Endothelial cell of umbilical vein (primary cell): ENCODE measurements around the gene NPHS1.

Experiments used
- CTCF ChIP-seq, 2 donors: IDR thresholded peaks; 1 replicate in 1 of 2; 2 replicates in 1 of 2; pipeline ENCODE4 v1.5.1; 2011; ENCODE audit warnings: low read length in 2 of 2, mild to moderate bottlenecking in 2 of 2, moderate library complexity in 2 of 2, control low read depth in 1 of 2, inconsistent platforms in 1 of 2, low read depth in 1 of 2; ENCODE audit not compliant: insufficient read depth in 1 of 2; ENCODE audit errors: extremely low read depth in 1 of 2
- JUN ChIP-seq: IDR thresholded peaks from 2 replicates; pipeline ENCODE4 v1.6.1; 2011; ENCODE audit warnings: borderline replicate concordance, low read depth; ENCODE audit not compliant: insufficient read length, insufficient read depth
- MYC ChIP-seq: IDR thresholded peaks from one replicate; pipeline ENCODE4 v1.6.1; 2011; ENCODE audit warnings: mild to moderate bottlenecking, low read depth, low read length
- POLR2A ChIP-seq: IDR thresholded peaks from 2 replicates; pipeline ENCODE4 v1.6.1; 2012; ENCODE audit warnings: low read depth, mild to moderate bottlenecking, control low read depth, low read length
- POLR2AphosphoS5 ChIP-seq: IDR thresholded peaks from 2 replicates; pipeline ENCODE4 v1.6.1; 2012; ENCODE audit warnings: low read depth, mild to moderate bottlenecking, control low read depth, low read length, moderate library complexity; ENCODE audit not compliant: insufficient read depth

GRCh38 chr19:35894342-35894741 lies 42.0 kb upstream of the NPHS1 start:
- TF ChIP-seq MYC (no peak), POLR2AphosphoS5 (no peak), CTCF (IDR thresholded peaks at IDR 0.05; ENCODE audit: extremely low read depth in 1 of 2, insufficient read depth in 1 of 2, low read depth in 1 of 2, low read length in 2 of 2) (no peak), POLR2A (no peak), JUN (no peak)
